DOHH2 (cell line): ENCODE measurements around the gene HOXA13.

Source experiments
- EZH2phosphoT487 ChIP-seq: fragments of 200-600 bp; sonication (generic); IDR thresholded peaks from 2 replicates; pipeline ENCODE4 v1.6.1; 2017; ENCODE audit warnings: borderline replicate concordance, mild to moderate bottlenecking, antibody characterized with exemption, low read length, moderate library complexity, mixed read lengths
- TF ChIP-seq, protein P1 (sequence below): fragments of 200-600 bp; sonication (generic); IDR thresholded peaks from one replicate; pipeline ENCODE4 v1.5.1; 2014; ENCODE audit warnings: antibody characterized with exemption, mild to moderate bottlenecking, low read depth, low read length; ENCODE audit not compliant: poor library complexity, severe bottlenecking

DNA sequence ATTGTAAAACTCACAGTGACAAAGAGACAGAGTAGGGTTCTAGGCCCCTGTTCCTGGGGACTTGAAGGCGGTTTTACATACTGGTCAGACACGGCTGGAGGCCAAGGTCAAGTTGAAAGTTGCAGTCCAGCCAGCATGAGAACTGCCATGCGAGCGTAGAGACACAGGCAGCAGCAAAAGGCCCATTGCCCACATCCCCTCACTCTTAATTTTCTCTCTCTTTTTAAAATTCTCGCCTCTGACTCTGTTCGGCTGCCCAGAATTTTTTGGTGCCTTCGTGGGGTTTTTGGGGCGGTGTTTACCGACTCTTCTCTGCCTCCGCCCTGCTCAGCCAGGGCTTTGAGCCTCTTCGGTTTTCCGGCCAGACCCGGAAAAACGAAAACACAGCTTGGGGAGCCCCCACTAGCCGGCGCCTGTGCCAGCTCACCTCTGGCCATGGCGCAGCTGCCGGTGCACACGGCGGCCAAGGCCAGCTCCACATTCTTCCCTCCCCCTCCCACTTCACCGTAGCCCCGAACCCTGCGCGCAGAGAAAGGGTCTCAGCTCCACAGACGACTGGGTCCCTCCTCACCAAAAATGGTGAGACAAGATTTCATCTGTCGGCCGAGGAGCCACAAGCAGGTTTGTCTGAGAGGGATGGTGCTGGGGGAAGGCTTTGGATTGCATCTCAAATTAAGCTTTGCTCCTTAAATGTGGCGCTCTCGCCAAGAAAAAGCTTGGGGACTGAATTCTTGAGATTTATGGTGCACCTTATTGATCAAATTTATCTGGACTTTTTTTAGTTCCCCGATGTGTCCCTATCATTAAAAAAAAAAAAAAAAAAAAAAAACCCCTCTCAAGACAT, 2.3 kb upstream of the HOXA13 start:
- TF ChIP-seq, protein P1, sequence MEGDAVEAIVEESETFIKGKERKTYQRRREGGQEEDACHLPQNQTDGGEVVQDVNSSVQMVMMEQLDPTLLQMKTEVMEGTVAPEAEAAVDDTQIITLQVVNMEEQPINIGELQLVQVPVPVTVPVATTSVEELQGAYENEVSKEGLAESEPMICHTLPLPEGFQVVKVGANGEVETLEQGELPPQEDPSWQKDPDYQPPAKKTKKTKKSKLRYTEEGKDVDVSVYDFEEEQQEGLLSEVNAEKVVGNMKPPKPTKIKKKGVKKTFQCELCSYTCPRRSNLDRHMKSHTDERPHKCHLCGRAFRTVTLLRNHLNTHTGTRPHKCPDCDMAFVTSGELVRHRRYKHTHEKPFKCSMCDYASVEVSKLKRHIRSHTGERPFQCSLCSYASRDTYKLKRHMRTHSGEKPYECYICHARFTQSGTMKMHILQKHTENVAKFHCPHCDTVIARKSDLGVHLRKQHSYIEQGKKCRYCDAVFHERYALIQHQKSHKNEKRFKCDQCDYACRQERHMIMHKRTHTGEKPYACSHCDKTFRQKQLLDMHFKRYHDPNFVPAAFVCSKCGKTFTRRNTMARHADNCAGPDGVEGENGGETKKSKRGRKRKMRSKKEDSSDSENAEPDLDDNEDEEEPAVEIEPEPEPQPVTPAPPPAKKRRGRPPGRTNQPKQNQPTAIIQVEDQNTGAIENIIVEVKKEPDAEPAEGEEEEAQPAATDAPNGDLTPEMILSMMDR, result no peak
- no peak for TF ChIP-seq EZH2phosphoT487
